Endothelial cell of umbilical vein (primary cell): ENCODE data around the gene XYLT1. TPM values are rescaled to one million over a fixed set of nuclear protein-coding genes. Genes with fewer than 3 reads are reported as not detected.
A peak's percentile ranks its signal among the peaks of the same experiment; 100 is the strongest.

Experiments used
- BruUV-seq: library from RNA; stranded (reverse); fragments of 400-500 nt; replicated peaks from 2 replicates; lab custom pipeline; 2021; lab: Mats Ljungman, UMichigan
- CTCF ChIA-PET: fragments of 300-600, 350-600 bp; sonication (Branson Sonifier 250); formaldehyde crosslinking; loops from one replicate; lab custom pipeline; 2021; ENCODE audit warnings: antibody characterized with exemption, inconsistent platforms; lab: Charles Lee
- POLR2A ChIA-PET: fragments of 300-600, 350-600 bp; sonication (Branson Sonifier 250); formaldehyde crosslinking; loops from one replicate; lab custom pipeline; 2021; ENCODE audit warnings: antibody characterized with exemption, inconsistent platforms; lab: Charles Lee
- DNase-seq: peaks from one replicate; pipeline ENCODE4 v3.0.0-alpha.2; 2011; ENCODE audit warnings: low read depth, low spot score
- FAIRE-seq: peaks from 2 replicates; lab custom pipeline; 2011; peaks lifted over from hg19 to GRCh38; lab: Jason Lieb, UNC
- H2AFZ ChIP-seq: 2 replicates; pipeline ENCODE4 v1.6.0; 2012; ENCODE audit warnings: low read depth, low read length, control low read depth, inconsistent platforms
- H3K27ac ChIP-seq: 2 replicates; pipeline ENCODE4 v1.5.1; 2011; ENCODE audit warnings: low read depth, mild to moderate bottlenecking, control low read depth, low read length, moderate library complexity; ENCODE audit not compliant: insufficient read depth
- H3K27me3 ChIP-seq, 2 experiments: 2 replicates each; pipeline versions ENCODE4 v1.6.0 to v1.6.1; 2011; ENCODE audit warnings: low read length in 2 of 2, mixed read lengths in 1 of 2; ENCODE audit not compliant: control insufficient read depth in 2 of 2, insufficient read depth in 2 of 2
- H3K36me3 ChIP-seq, 2 experiments: 2 replicates in 1 of 2; 3 replicates in 1 of 2; pipeline ENCODE4 v1.5.1; 2011; ENCODE audit warnings: low read length in 2 of 2, mild to moderate bottlenecking in 1 of 2, moderate library complexity in 1 of 2; ENCODE audit not compliant: control insufficient read depth in 2 of 2, insufficient read depth in 2 of 2; ENCODE audit errors: extremely low read depth in 1 of 2
- H3K4me1 ChIP-seq: 3 replicates; pipeline ENCODE4 v1.5.1; 2011; ENCODE audit warnings: mild to moderate bottlenecking, low read length; ENCODE audit not compliant: control insufficient read depth, insufficient read depth; ENCODE audit errors: extremely low read depth
- H3K4me2 ChIP-seq: 2 replicates; pipeline ENCODE4 v1.6.1; 2011; ENCODE audit warnings: low read length, control low read depth, mixed read lengths; ENCODE audit not compliant: insufficient read depth
- H3K4me3 ChIP-seq, 3 experiments: fragments of 200-600 bp in 1 of 3; sonication (generic), shearing (Covaris generic) in 1 of 3; replicated peaks in 1 of 3; 2 replicates each; pipeline ENCODE4 v1.5.1; 2011 to 2016; ENCODE audit warnings: control low read depth in 3 of 3, low read length in 3 of 3, mild to moderate bottlenecking in 2 of 3, inconsistent platforms in 1 of 3, low read depth in 1 of 3, moderate library complexity in 1 of 3; ENCODE audit not compliant: insufficient read depth in 1 of 3
- H3K79me2 ChIP-seq: 2 replicates; pipeline ENCODE4 v1.6.0; 2012; ENCODE audit warnings: low read length, inconsistent platforms; ENCODE audit not compliant: control insufficient read depth, insufficient read depth
- H3K9ac ChIP-seq: replicated peaks from 2 replicates; pipeline ENCODE3; 2011; ENCODE audit warnings: low read length, control low read depth; ENCODE audit not compliant: insufficient read depth; ENCODE audit errors: extremely low read depth
- H3K9me1 ChIP-seq: replicated peaks from 3 replicates; pipeline ENCODE4 v1.6.0; 2011; ENCODE audit warnings: mild to moderate bottlenecking, low read length; ENCODE audit not compliant: control insufficient read depth, insufficient read depth; ENCODE audit errors: extremely low read depth
- H3K9me3 ChIP-seq: replicated peaks from 2 replicates; pipeline ENCODE4 v1.5.1; 2012; ENCODE audit warnings: low read length, inconsistent platforms; ENCODE audit not compliant: control insufficient read depth, insufficient read depth
- H4K20me1 ChIP-seq: replicated peaks from 2 replicates; pipeline ENCODE3; 2011; ENCODE audit warnings: mild to moderate bottlenecking, low read length; ENCODE audit not compliant: control insufficient read depth, insufficient read depth; ENCODE audit errors: extremely low read depth
- EZH2 ChIP-seq: IDR thresholded peaks from 2 replicates; pipeline ENCODE4 v1.6.1; 2012; ENCODE audit warnings: borderline replicate concordance, low read depth, mild to moderate bottlenecking, moderate library complexity, low read length, inconsistent platforms; ENCODE audit not compliant: severe bottlenecking
- dilution Hi-C: fragments of 300-500 bp; cut with MboI; formaldehyde crosslinking; loops from one replicate; pipeline ENCODE4 v1.15.0; 2019; ENCODE audit warnings: low sequenced_read_pairs; ENCODE audit not compliant: extremely low pct_ligation_motif_present
- intact Hi-C: fragments of 100-400 bp; cut with micrococcal nuclease; formaldehyde crosslinking; loops from one replicate; pipeline ENCODE4 v1.10.0; 2022
- polyA plus RNA-seq, 4 experiments: library from polyadenylated mRNA; depleted of rRNA in 3 of 4; stranded (reverse) in 3 of 4; unstranded in 1 of 4; fragments of >200 nt; gene quantifications; 2 replicates each; pipeline versions ENCODE4 v1.2.1 to v1.2.3, GENCODE V29; 2011 to 2012; ENCODE audit warnings: missing spikeins in 1 of 4
- total RNA-seq: library from RNA; stranded (reverse); gene quantifications from 2 replicates; pipeline ENCODE4 v1.2.3, GENCODE V29; 2021
- TF ChIP-seq, protein P1 (sequence below): IDR thresholded peaks from 2 replicates; pipeline ENCODE4 v1.6.1; 2011; ENCODE audit not compliant: insufficient read depth, insufficient read length
- TF ChIP-seq, protein P2 (sequence below), 2 donors: IDR thresholded peaks; 1 replicate in 1 of 2; 2 replicates in 1 of 2; pipeline ENCODE4 v1.5.1; 2011; ENCODE audit warnings: low read length in 2 of 2, mild to moderate bottlenecking in 2 of 2, moderate library complexity in 2 of 2, control low read depth in 1 of 2, inconsistent platforms in 1 of 2, low read depth in 1 of 2; ENCODE audit not compliant: insufficient read depth in 1 of 2; ENCODE audit errors: extremely low read depth in 1 of 2

Gene XYLT1
- total and polyA plus RNA-seq, 2 donors (not counting 3 experiments of a cell fraction or from before 2014, with no cell fraction given) = 0.63 to 2.9 TPM

GRCh38 chr16:17471719-17472461 lies 1.1 kb upstream of the XYLT1 start:
- Histone ChIP-seq H3K9me1 (no peaks in the 10 kb centered on the region), H3K79me2 (no peaks in the 10 kb centered on the region), H3K27ac (no peak overlapping the region), H3K27me3 (peaks cover 19 to 20% of the 10 kb centered on the region in 2 experiments), H3K4me1 (no peaks in the 10 kb centered on the region), H3K9me3 (no peaks in the 10 kb centered on the region), H4K20me1 (no peaks in the 10 kb centered on the region), H3K36me3 (no peaks in the 10 kb centered on the region), H3K9ac (no peak overlapping the region), H3K4me3 (no peak overlapping the region), H2AFZ (no peak overlapping the region), H3K4me2 (no peak overlapping the region)
- TF ChIP-seq, protein P1, sequence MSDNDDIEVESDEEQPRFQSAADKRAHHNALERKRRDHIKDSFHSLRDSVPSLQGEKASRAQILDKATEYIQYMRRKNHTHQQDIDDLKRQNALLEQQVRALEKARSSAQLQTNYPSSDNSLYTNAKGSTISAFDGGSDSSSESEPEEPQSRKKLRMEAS = no peak
- no TSS peak for BruUV-seq
- intact Hi-C loops = no loop called here
- POLR2A ChIA-PET = no interaction called here
- DNase-seq (no peak), FAIRE-seq (no peak)
- dilution Hi-C loops = no loop called here
- CTCF ChIA-PET = no interaction called here

DNA sequence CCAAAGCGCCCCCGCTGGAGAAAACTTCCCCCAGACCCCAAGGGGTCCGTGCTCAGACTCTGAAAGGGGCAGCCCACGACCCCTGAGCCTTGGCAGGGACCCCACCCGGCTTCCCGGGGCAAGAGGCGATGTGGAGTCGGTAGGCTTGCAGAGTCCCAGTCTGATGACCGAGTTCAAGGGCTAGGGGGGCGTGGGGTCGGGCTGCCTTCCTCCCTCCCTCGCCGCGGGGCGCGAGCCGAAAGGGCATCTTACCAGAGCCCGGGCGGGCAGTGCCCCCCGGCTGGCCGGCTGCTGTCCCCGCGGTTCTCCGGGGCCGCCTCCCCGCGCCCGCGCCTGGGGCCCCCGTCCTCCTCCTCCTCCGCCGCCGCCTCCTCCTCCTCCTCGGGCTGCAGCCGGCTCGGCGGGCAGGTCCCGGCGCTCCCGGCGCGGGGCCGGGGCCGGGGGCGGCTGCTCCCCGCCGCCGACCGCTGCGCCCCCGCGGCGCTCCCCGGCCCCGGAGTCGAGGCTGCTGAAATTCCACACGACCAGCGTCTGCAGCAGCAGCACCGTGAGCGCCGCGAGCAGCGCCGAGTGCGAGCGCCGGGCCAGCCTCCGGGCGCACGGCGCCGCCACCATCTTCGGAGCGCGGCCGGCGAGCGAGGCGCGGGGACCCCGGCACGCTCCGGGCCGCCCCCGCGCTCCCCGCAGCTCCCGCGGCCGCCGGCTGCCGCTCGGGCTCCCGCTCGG lies 415 bp downstream of the XYLT1 start:
- Histone ChIP-seq H3K9me3 (no peaks in the 10 kb centered on the region), H3K27me3 (peaks cover 19 to 20% of the 10 kb centered on the region in 2 experiments), H3K9ac (no peak overlapping the region), H3K4me2 (peak overlapping the region; percentile 6), H4K20me1 (no peaks in the 10 kb centered on the region), H3K36me3 (no peaks in the 10 kb centered on the region), H3K27ac (no peak overlapping the region), H3K9me1 (no peaks in the 10 kb centered on the region), H3K4me1 (no peaks in the 10 kb centered on the region), H3K79me2 (no peaks in the 10 kb centered on the region), H3K4me3 (peak overlapping the region in 1 of 3 experiments; percentile 28), H2AFZ (peak overlapping the region; percentile 40)
- DNase-seq (no peak), FAIRE-seq (no peak)
- intact Hi-C loops (no loop called here), dilution Hi-C loops (no loop called here)
- CTCF ChIA-PET = no interaction called here
- POLR2A ChIA-PET = no interaction called here
- TF ChIP-seq EZH2 = peak; percentile 55
- TF ChIP-seq, protein P2, sequence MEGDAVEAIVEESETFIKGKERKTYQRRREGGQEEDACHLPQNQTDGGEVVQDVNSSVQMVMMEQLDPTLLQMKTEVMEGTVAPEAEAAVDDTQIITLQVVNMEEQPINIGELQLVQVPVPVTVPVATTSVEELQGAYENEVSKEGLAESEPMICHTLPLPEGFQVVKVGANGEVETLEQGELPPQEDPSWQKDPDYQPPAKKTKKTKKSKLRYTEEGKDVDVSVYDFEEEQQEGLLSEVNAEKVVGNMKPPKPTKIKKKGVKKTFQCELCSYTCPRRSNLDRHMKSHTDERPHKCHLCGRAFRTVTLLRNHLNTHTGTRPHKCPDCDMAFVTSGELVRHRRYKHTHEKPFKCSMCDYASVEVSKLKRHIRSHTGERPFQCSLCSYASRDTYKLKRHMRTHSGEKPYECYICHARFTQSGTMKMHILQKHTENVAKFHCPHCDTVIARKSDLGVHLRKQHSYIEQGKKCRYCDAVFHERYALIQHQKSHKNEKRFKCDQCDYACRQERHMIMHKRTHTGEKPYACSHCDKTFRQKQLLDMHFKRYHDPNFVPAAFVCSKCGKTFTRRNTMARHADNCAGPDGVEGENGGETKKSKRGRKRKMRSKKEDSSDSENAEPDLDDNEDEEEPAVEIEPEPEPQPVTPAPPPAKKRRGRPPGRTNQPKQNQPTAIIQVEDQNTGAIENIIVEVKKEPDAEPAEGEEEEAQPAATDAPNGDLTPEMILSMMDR (IDR thresholded peaks at IDR 0.05; ENCODE audit: extremely low read depth in 1 of 2, insufficient read depth in 1 of 2, low read depth in 1 of 2, low read length in 2 of 2) = no peak
- no TSS peak for BruUV-seq
